Measurements from ENCODE around the gene FJX1.

Gene FJX1

GRCh38 chr11:35620795-35621194 lies 2.5 kb downstream of the FJX1 start:
- TF ChIP-seq, protein P1, sequence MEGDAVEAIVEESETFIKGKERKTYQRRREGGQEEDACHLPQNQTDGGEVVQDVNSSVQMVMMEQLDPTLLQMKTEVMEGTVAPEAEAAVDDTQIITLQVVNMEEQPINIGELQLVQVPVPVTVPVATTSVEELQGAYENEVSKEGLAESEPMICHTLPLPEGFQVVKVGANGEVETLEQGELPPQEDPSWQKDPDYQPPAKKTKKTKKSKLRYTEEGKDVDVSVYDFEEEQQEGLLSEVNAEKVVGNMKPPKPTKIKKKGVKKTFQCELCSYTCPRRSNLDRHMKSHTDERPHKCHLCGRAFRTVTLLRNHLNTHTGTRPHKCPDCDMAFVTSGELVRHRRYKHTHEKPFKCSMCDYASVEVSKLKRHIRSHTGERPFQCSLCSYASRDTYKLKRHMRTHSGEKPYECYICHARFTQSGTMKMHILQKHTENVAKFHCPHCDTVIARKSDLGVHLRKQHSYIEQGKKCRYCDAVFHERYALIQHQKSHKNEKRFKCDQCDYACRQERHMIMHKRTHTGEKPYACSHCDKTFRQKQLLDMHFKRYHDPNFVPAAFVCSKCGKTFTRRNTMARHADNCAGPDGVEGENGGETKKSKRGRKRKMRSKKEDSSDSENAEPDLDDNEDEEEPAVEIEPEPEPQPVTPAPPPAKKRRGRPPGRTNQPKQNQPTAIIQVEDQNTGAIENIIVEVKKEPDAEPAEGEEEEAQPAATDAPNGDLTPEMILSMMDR (IDR thresholded peaks at IDR 0.05; ENCODE audit: borderline replicate concordance, insufficient read depth, low read depth, low read length), result no peak
- no peak overlapping the region for H3K4me3 ChIP-seq (ENCODE audit: low read depth, low read length)

GRCh38 chr11:35621620-35622019 lies 3.4 kb downstream of the FJX1 start:
- TF ChIP-seq, protein P1 (IDR thresholded peaks at IDR 0.05; ENCODE audit: borderline replicate concordance, insufficient read depth, low read depth, low read length), result no peak
- H3K4me3 ChIP-seq (ENCODE audit: low read depth, low read length), result no peak overlapping the region

DNA sequence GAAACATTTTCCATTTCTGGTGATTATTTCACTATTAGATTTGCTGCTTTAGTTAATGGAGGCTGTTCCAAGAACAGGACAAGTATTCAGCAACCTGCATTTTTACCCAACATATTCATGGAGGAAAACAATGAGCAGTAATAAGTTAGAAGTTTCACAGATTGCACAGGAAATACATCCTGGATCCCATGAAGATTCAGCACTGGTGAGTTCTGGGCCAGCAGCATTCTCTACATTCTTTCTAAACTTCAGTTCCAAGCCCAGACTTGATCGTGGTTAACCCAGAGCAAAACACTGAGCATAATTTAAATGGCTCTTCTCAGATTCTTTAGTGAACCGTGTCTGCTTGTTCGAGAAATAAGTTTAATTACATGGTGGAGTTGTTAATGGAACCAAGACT lies 3.8 kb downstream of the FJX1 start:
- H3K4me3 ChIP-seq (ENCODE audit: low read depth, low read length), result no peak overlapping the region
- TF ChIP-seq, protein P1 (IDR thresholded peaks at IDR 0.05; ENCODE audit: borderline replicate concordance, insufficient read depth, low read depth, low read length), result no peak

- H3K4me3 ChIP-seq (ENCODE audit: low read depth, low read length), result no peak overlapping the region
- TF ChIP-seq, protein P1 (IDR thresholded peaks at IDR 0.05; ENCODE audit: borderline replicate concordance, insufficient read depth, low read depth, low read length), result no peak
Measured at GRCh38 chr11:35623621-35624168, 5.4 kb downstream of the FJX1 start.

GRCh38 chr11:35624316-35624715 lies 6.1 kb downstream of the FJX1 start:
- TF ChIP-seq, protein P1 (IDR thresholded peaks at IDR 0.05; ENCODE audit: borderline replicate concordance, insufficient read depth, low read depth, low read length), result no peak
- H3K4me3 ChIP-seq (ENCODE audit: low read depth, low read length), result no peak overlapping the region

DNA sequence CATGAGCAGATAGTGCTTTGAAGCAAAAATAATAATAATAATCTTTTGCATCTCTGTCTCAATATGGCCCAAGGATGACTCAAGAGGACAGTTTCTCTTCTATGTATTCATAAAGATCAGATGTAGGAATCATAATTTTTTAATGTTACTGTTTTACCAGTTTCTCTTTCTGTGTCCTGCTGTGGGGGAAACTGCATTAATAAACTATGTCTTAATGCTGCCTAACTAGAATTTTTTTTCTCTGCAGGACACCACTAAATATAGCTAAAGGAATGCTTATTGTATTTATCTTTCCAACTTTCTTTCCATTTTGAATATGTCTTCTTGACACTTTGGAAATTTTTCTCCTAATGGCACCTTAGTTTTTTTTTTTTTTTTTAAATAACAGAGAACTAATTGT lies 6.5 kb downstream of the FJX1 start:
- TF ChIP-seq, protein P1 (IDR thresholded peaks at IDR 0.05; ENCODE audit: borderline replicate concordance, insufficient read depth, low read depth, low read length), result no peak
- H3K4me3 ChIP-seq (ENCODE audit: low read depth, low read length), result no peak overlapping the region

DNA sequence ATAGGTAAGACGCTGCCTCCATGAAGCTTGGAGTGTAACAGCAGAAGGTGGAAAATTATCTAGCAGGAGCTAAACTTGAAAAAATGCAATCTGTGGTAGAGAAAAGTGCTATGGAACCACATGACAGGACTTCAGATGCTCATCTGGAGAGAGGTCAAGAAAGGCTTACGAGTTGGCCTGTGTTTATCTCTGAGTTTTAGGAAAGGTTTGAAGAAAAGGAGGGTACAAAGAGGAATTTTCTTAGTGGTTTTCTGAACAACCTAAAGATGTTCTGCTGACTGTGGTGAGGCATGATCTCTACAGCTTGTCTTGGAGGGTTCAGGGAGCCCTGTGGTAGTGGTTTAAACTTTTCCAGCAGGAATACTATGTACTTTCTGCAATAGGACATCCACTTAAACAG lies 8.2 kb downstream of the FJX1 start:
- TF ChIP-seq, protein P1 (IDR thresholded peaks at IDR 0.05; ENCODE audit: borderline replicate concordance, insufficient read depth, low read depth, low read length), result no peak
- no peak overlapping the region for H3K4me3 ChIP-seq (ENCODE audit: low read depth, low read length)
